HepG2 (cell line): ENCODE data around the gene EMC8. TPM values are rescaled to one million over a fixed set of nuclear protein-coding genes. Genes with fewer than 3 reads are reported as not detected.

Experiments
- ATF7 ChIP-seq, 2 experiments: fragments of 450-650 bp in 1 of 2; sonication (generic) in 1 of 2; formaldehyde crosslinking in 1 of 2; IDR thresholded peaks; 2 replicates each; pipeline versions ENCODE4 v1.4.0 to v1.6.1; 2016 to 2020; ENCODE audit warnings: antibody characterized with exemption in 1 of 2, mild to moderate bottlenecking in 1 of 2, missing genetic modification reagents in 1 of 2
- CSRNP1 ChIP-seq: sonication (generic); formaldehyde crosslinking; IDR thresholded peaks from 2 replicates; pipeline ENCODE4 v1.8.1; 2023; ENCODE audit warnings: mild to moderate bottlenecking, missing genetic modification reagents
- NCOA5 ChIP-seq: sonication (generic); formaldehyde crosslinking; IDR thresholded peaks from 2 replicates; pipeline ENCODE4 v1.4.0; 2020; ENCODE audit warnings: missing genetic modification reagents
- NFATC3 ChIP-seq: sonication (generic); formaldehyde crosslinking; IDR thresholded peaks from 2 replicates; pipeline ENCODE4 v1.5.1; 2020; ENCODE audit warnings: mild to moderate bottlenecking, missing genetic modification reagents
- NRL ChIP-seq: sonication (generic); formaldehyde crosslinking; IDR thresholded peaks from 2 replicates; pipeline ENCODE4 v1.5.0; 2020; ENCODE audit warnings: missing genetic modification reagents, mild to moderate bottlenecking, moderate library complexity, borderline replicate concordance
- PHF21A ChIP-seq: sonication (generic); formaldehyde crosslinking; IDR thresholded peaks from 2 replicates; pipeline ENCODE4 v1.5.0; 2020; ENCODE audit warnings: mild to moderate bottlenecking, missing genetic modification reagents
- SNAI1 ChIP-seq: sonication (generic); formaldehyde crosslinking; IDR thresholded peaks from 2 replicates; pipeline ENCODE4 v1.5.0; 2020; ENCODE audit warnings: mild to moderate bottlenecking, missing genetic modification reagents, borderline replicate concordance
- ZNF792 ChIP-seq: IDR thresholded peaks from 2 replicates; pipeline ENCODE4 v1.6.1; 2016
- ZSCAN5A ChIP-seq: sonication (generic); formaldehyde crosslinking; IDR thresholded peaks from 2 replicates; pipeline ENCODE4 v1.8.0; 2022; ENCODE audit warnings: mild to moderate bottlenecking, missing genetic modification reagents, borderline replicate concordance
- polyA plus RNA-seq, 8 experiments: library from polyadenylated mRNA; depleted of rRNA in 3 of 8; stranded (reverse) in 7 of 8; unstranded in 1 of 8; fragments of >200 nt; fragmentation: Illumina TruSeq in 4 of 8; extraction: Trizol in 4 of 8; gene quantifications; 2 replicates each; pipeline versions ENCODE4 v1.2.1 to v1.2.3, GENCODE V29; 2011 to 2016; ENCODE audit warnings: low read depth in 4 of 8, missing spikeins in 1 of 8, mixed read lengths in 1 of 8; ENCODE audit not compliant: insufficient read depth in 1 of 8
- total RNA-seq, 5 experiments: library from RNA; depleted of rRNA; stranded (reverse); fragments of >200 nt; fragmentation: Illumina TruSeq; extraction: Trizol; gene quantifications; 2 replicates each; pipeline ENCODE4 v1.2.3, GENCODE V29; 2016; ENCODE audit warnings: low read depth in 1 of 5
- TF ChIP-seq, protein P1 (sequence below): sonication (generic); formaldehyde crosslinking; IDR thresholded peaks from 2 replicates; pipeline ENCODE4 v1.4.0; 2020; ENCODE audit warnings: missing genetic modification reagents, borderline replicate concordance
- TF ChIP-seq, protein P2 (sequence below): sonication (generic); formaldehyde crosslinking; IDR thresholded peaks from 2 replicates; pipeline ENCODE4 v1.5.0; 2020; ENCODE audit warnings: missing genetic modification reagents, mild to moderate bottlenecking, borderline replicate concordance
- TF ChIP-seq, protein P3 (sequence below): sonication (generic); formaldehyde crosslinking; IDR thresholded peaks from 2 replicates; pipeline ENCODE4 v1.8.0; 2022; ENCODE audit warnings: missing genetic modification reagents, mild to moderate bottlenecking, moderate library complexity, borderline replicate concordance
- TF ChIP-seq, protein P4 (sequence below): IDR thresholded peaks from 2 replicates; pipeline ENCODE4 v1.6.1; 2012; ENCODE audit warnings: low read length, improper control_type of control experiment
- TF ChIP-seq, protein P5 (sequence below): sonication (generic); formaldehyde crosslinking; IDR thresholded peaks from 2 replicates; pipeline ENCODE4 v1.8.1; 2023; ENCODE audit warnings: missing genetic modification reagents, inconsistent platforms, borderline replicate concordance

EMC8 gene
- total and polyA plus RNA-seq, 2 of the 13 experiments (the other 11 are each of a cell fraction or from before 2014, with no cell fraction given), result 55.0 to 76.0 TPM

DNA sequence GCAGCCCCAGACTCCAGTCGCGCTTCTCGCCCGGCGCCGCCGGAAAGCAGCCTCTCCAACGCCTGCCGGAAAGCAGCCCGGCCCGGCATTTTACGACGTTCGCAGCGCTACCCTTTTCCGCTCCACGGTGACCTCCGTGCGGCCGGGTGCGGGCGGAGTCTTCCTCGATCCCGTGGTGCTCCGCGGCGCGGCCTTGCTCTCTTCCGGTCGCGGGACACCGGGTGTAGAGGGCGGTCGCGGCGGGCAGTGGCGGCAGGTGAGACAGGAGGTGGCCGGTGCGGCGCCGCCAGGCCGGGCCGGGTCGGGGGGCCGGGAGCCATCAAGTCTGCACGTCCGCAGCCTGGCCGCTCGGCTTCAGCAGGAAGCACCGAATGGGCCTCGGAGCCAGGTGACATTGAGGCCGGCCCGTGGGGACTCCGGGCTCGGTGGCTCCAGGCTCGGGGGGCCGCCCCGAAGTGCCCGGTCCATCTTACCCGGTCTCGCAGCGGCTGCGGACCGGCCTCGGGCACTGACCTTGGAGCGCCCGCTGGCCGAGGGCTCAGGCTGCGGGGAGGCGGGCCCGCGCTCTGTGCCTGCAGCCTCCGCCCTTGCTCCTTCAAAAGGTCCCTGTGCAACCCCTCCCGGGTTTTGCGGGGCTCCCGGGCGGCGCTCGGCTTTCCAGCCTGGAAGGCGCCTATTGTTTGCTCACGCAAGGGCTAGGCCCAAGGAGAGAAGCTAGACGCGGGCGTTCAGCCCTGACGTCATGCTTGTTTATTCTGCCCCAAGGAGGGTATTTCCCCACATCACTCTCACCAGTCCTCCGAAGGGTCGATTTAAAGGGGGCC lies at the start of gene EMC8, which contains the start of gene COX4I1 (continued):
- TF ChIP-seq, protein P1, sequence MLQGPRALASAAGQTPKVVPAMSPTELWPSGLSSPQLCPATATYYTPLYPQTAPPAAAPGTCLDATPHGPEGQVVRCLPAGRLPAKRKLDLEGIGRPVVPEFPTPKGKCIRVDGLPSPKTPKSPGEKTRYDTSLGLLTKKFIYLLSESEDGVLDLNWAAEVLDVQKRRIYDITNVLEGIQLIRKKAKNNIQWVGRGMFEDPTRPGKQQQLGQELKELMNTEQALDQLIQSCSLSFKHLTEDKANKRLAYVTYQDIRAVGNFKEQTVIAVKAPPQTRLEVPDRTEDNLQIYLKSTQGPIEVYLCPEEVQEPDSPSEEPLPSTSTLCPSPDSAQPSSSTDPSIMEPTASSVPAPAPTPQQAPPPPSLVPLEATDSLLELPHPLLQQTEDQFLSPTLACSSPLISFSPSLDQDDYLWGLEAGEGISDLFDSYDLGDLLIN (CRISPR knock-in tag), result peak; percentile 75; the same call in 1 of the 2 replicates
- TF ChIP-seq, protein P2, sequence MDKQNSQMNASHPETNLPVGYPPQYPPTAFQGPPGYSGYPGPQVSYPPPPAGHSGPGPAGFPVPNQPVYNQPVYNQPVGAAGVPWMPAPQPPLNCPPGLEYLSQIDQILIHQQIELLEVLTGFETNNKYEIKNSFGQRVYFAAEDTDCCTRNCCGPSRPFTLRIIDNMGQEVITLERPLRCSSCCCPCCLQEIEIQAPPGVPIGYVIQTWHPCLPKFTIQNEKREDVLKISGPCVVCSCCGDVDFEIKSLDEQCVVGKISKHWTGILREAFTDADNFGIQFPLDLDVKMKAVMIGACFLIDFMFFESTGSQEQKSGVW, result no peak
- TF ChIP-seq ZSCAN5A (CRISPR knock-in tag) (0 out of 2 replicates have a peak, but pooled peaks have one; percentile 17), ZNF792 (CRISPR knock-in tag) (peak; percentile 87), NRL (CRISPR knock-in tag) (no peak; the same call in 1 of the 2 replicates), NCOA5 (CRISPR knock-in tag) (no peak), PHF21A (CRISPR knock-in tag) (0 out of 2 replicates have a peak, but pooled peaks have one; percentile 44), ATF7 (IDR thresholded peaks at IDR 0.05) (peak; percentile 88), ATF7 (CRISPR knock-in tag; IDR thresholded peaks at IDR 0.05) (0 out of 2 replicates have a peak, but pooled peaks have one; percentile 60), SNAI1 (CRISPR knock-in tag) (no peak), NFATC3 (CRISPR knock-in tag) (0 out of 2 replicates have a peak, but pooled peaks have one; percentile 51), CSRNP1 (CRISPR knock-in tag) (peak; percentile 91)
- TF ChIP-seq, protein P3, sequence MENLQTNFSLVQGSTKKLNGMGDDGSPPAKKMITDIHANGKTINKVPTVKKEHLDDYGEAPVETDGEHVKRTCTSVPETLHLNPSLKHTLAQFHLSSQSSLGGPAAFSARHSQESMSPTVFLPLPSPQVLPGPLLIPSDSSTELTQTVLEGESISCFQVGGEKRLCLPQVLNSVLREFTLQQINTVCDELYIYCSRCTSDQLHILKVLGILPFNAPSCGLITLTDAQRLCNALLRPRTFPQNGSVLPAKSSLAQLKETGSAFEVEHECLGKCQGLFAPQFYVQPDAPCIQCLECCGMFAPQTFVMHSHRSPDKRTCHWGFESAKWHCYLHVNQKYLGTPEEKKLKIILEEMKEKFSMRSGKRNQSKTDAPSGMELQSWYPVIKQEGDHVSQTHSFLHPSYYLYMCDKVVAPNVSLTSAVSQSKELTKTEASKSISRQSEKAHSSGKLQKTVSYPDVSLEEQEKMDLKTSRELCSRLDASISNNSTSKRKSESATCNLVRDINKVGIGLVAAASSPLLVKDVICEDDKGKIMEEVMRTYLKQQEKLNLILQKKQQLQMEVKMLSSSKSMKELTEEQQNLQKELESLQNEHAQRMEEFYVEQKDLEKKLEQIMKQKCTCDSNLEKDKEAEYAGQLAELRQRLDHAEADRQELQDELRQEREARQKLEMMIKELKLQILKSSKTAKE (CRISPR knock-in tag), result no peak
- TF ChIP-seq, protein P4, sequence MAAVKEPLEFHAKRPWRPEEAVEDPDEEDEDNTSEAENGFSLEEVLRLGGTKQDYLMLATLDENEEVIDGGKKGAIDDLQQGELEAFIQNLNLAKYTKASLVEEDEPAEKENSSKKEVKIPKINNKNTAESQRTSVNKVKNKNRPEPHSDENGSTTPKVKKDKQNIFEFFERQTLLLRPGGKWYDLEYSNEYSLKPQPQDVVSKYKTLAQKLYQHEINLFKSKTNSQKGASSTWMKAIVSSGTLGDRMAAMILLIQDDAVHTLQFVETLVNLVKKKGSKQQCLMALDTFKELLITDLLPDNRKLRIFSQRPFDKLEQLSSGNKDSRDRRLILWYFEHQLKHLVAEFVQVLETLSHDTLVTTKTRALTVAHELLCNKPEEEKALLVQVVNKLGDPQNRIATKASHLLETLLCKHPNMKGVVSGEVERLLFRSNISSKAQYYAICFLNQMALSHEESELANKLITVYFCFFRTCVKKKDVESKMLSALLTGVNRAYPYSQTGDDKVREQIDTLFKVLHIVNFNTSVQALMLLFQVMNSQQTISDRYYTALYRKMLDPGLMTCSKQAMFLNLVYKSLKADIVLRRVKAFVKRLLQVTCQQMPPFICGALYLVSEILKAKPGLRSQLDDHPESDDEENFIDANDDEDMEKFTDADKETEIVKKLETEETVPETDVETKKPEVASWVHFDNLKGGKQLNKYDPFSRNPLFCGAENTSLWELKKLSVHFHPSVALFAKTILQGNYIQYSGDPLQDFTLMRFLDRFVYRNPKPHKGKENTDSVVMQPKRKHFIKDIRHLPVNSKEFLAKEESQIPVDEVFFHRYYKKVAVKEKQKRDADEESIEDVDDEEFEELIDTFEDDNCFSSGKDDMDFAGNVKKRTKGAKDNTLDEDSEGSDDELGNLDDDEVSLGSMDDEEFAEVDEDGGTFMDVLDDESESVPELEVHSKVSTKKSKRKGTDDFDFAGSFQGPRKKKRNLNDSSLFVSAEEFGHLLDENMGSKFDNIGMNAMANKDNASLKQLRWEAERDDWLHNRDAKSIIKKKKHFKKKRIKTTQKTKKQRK, result no peak
- TF ChIP-seq, protein P5, sequence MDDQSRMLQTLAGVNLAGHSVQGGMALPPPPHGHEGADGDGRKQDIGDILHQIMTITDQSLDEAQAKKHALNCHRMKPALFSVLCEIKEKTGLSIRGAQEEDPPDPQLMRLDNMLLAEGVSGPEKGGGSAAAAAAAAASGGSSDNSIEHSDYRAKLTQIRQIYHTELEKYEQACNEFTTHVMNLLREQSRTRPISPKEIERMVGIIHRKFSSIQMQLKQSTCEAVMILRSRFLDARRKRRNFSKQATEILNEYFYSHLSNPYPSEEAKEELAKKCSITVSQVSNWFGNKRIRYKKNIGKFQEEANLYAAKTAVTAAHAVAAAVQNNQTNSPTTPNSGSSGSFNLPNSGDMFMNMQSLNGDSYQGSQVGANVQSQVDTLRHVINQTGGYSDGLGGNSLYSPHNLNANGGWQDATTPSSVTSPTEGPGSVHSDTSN (CRISPR knock-in tag), result no peak
